Transverse colon (tissue), 4 donors: ENCODE measurements around the gene TUFT1. TPM values are rescaled to one million over a fixed set of nuclear protein-coding genes. Genes with fewer than 3 reads are reported as not detected.
A peak's percentile ranks its signal among the peaks of the same experiment; 100 is the strongest.

Experiments used
- DNase-seq: peaks from one replicate; pipeline ENCODE4 v3.0.0-alpha.2; 2019
- H3K27ac ChIP-seq, 4 donors: fragments of 200-600 bp; sonication (generic); 2 replicates each; pipeline ENCODE4 v1.5.1; 2016 to 2018; ENCODE audit warnings: inconsistent platforms in 4 of 4
- H3K27me3 ChIP-seq: fragments of 200-600 bp; sonication (generic); 2 replicates; pipeline ENCODE4 v1.5.1; 2017; ENCODE audit warnings: inconsistent platforms
- H3K36me3 ChIP-seq, 4 donors: fragments of 200-600 bp; sonication (generic); 2 replicates each; pipeline ENCODE4 v1.5.1; 2017 to 2019; ENCODE audit warnings: inconsistent platforms in 4 of 4
- H3K4me1 ChIP-seq, 4 donors: fragments of 200-600 bp; sonication (generic); 2 replicates each; pipeline ENCODE4 v1.5.1; 2017 to 2020; ENCODE audit warnings: inconsistent platforms in 4 of 4
- H3K4me3 ChIP-seq, 4 donors: fragments of 200-600 bp; sonication (generic); 1 replicate in 1 of 4; 2 replicates in 3 of 4; pipeline versions ENCODE4 v1.5.1 to v1.6.1; 2017 to 2019; ENCODE audit warnings: inconsistent platforms in 4 of 4
- H3K9me3 ChIP-seq, 2 donors: fragments of 200-600 bp; sonication (generic); 2 replicates each; pipeline ENCODE4 v1.5.1; 2017 to 2019; ENCODE audit warnings: inconsistent platforms in 2 of 2
- EP300 ChIP-seq: sonication (generic); formaldehyde crosslinking; IDR thresholded peaks from one replicate; pipeline ENCODE4 v1.6.1; 2017; ENCODE audit warnings: antibody characterized with exemption, low read depth
- POLR2A ChIP-seq: fragments of 450-650 bp; IDR thresholded peaks from one replicate; pipeline ENCODE4 v1.6.1; 2016; ENCODE audit warnings: antibody characterized with exemption, mild to moderate bottlenecking, moderate library complexity
- POLR2AphosphoS5 ChIP-seq, 3 donors: sonication (generic); formaldehyde crosslinking; IDR thresholded peaks; one replicate each; pipeline ENCODE4 v1.6.1; 2016; ENCODE audit warnings: antibody characterized with exemption in 3 of 3
- WGBS, 2 donors: methylation state at CpG; one replicate each; pipeline ENCODE4 v1.1.5; 2018; ENCODE audit warnings: low coverage in 1 of 2; 5-methylcytosine and 5-hydroxymethylcytosine counted together
- in situ Hi-C, 4 donors: fragments of 200-750 bp; cut with MboI; loops; one replicate each; pipeline versions ENCODE4 v1.15.0 to v1.15.1; 2017; ENCODE audit warnings: low sequenced_read_pairs in 3 of 4, low pct_ligation_motif_present in 1 of 4, low pct_unique_long_range_greater_than_20kb in 1 of 4
- intact Hi-C: fragments of 100-400 bp; cut with DNase I; formaldehyde crosslinking; loops from one replicate; pipeline ENCODE4 v1.15.1; 2023; ENCODE audit warnings: low total_unique reads
- total RNA-seq, 4 donors: library from RNA; depleted of rRNA; stranded (reverse); fragments of >200 nt; gene quantifications; one replicate each; pipeline ENCODE4 v1.1.0, GENCODE V29; 2016
- TF ChIP-seq, protein P1 (sequence below), 5 experiments: fragments of 200-600 bp in 3 of 5; fragments of 450-650 bp in 2 of 5; sonication (generic) in 3 of 5; IDR thresholded peaks; 1 replicate in 2 of 5; 2 replicates in 3 of 5; pipeline ENCODE4 v1.5.1; 2016 to 2017; ENCODE audit warnings: antibody characterized with exemption in 5 of 5, inconsistent platforms in 3 of 5, mild to moderate bottlenecking in 2 of 5, moderate library complexity in 1 of 5

Gene TUFT1
- total RNA-seq, 4 donors from 2014 or later = 22.8 to 65.5 (median 30.8) TPM

DNA sequence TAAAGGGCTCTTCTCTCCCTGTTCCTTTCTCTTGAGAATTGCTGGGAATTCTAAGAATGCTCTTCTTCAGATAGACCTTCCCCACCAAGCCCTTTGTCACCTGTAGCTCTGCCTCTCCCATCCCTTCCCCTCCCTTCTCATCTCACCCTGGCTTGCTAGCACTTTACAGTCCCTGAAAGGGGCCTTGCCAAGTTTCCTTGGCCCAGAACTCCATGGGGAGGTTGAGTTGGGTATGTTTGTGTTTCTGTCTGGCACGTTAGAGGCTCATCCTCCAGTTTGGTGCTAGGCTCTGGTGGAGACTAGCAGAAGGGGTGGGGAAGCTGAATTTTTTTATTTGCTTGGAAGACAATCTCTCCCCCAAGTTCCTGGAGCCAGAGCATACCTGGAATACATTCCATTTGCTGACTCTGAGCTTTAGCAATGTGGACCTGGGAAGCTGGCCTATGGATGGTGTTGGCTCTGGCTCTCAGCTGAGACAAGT lies 24.0 kb upstream of the TUFT1 start:
- 39% methylated on average over 1 of the region's 1 CpG; no CpG with 5 or more reads in 1 of the 2 donors for WGBS, 2 donors
- peak overlapping the region in 2 of 4 donors; percentile 31 to 90 for H3K27ac ChIP-seq
- H3K9me3 ChIP-seq = no peaks in the 10 kb centered on the region
- peaks cover 7 to 35% (median 19%) of the 10 kb centered on the region in 4 donors for H3K4me1 ChIP-seq
- no peak for TF ChIP-seq POLR2AphosphoS5 (IDR thresholded peaks at IDR 0.05)
- no peak for TF ChIP-seq EP300
- TF ChIP-seq, protein P1, sequence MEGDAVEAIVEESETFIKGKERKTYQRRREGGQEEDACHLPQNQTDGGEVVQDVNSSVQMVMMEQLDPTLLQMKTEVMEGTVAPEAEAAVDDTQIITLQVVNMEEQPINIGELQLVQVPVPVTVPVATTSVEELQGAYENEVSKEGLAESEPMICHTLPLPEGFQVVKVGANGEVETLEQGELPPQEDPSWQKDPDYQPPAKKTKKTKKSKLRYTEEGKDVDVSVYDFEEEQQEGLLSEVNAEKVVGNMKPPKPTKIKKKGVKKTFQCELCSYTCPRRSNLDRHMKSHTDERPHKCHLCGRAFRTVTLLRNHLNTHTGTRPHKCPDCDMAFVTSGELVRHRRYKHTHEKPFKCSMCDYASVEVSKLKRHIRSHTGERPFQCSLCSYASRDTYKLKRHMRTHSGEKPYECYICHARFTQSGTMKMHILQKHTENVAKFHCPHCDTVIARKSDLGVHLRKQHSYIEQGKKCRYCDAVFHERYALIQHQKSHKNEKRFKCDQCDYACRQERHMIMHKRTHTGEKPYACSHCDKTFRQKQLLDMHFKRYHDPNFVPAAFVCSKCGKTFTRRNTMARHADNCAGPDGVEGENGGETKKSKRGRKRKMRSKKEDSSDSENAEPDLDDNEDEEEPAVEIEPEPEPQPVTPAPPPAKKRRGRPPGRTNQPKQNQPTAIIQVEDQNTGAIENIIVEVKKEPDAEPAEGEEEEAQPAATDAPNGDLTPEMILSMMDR (IDR thresholded peaks at IDR 0.05) = no peak
- no peak for TF ChIP-seq POLR2A
- H3K4me3 ChIP-seq = no peak overlapping the region
- peaks cover 0 to 8% (median 3%) of the 10 kb centered on the region in 4 donors for H3K36me3 ChIP-seq
- DNase-seq = no peak
- intact Hi-C loops (no loop called here), in situ Hi-C loops (no loop called here)
- H3K27me3 ChIP-seq = no peaks in the 10 kb centered on the region

DNA sequence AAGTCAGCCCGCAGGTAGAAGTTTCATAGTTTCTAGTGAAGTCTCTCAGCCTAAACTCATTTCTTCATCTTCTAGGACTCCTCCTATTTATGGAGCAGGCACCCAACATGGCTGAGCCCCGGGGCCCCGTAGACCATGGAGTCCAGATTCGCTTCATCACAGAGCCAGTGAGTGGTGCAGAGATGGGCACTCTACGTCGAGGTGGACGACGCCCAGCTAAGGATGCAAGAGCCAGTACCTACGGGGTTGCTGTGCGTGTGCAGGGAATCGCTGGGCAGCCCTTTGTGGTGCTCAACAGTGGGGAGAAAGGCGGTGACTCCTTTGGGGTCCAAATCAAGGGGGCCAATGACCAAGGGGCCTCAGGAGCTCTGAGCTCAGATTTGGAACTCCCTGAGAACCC lies 21.7 kb upstream of the TUFT1 start:
- WGBS, 2 donors = 90 to 100% methylated on average over 3 to 12 of the region's 12 CpGs
- in situ Hi-C loops = no loop called here
- H3K36me3 ChIP-seq = peaks cover 0 to 8% (median 3%) of the 10 kb centered on the region in 4 donors

DNA sequence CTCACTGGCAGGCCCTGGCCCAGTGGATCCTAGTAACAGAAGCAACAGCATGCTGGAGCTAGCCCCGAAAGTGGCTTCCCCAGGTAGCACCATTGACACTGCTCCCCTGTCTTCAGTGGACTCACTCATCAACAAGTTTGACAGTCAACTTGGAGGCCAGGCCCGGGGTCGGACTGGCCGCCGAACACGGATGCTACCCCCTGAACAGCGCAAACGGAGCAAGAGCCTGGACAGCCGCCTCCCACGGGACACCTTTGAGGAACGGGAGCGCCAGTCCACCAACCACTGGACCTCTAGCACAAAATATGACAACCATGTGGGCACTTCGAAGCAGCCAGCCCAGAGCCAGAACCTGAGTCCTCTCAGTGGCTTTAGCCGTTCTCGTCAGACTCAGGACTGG lies 21.2 kb upstream of the TUFT1 start:
- no peak overlapping the region for H3K27ac ChIP-seq
- WGBS, 2 donors = 97% methylated on average over 14 of the region's 15 CpGs; no CpG with 5 or more reads in 1 of the 2 donors
- H3K4me1 ChIP-seq = peaks cover 0 to 22% (median 10%) of the 10 kb centered on the region in 4 donors
- H3K4me3 ChIP-seq = no peak overlapping the region
- DNase-seq = no peak
- peaks cover 0 to 12% (median 3%) of the 10 kb centered on the region in 4 donors for H3K36me3 ChIP-seq
- no peaks in the 10 kb centered on the region for H3K9me3 ChIP-seq
- intact Hi-C loops (no loop called here), in situ Hi-C loops (no loop called here)
- TF ChIP-seq EP300 (no peak), POLR2AphosphoS5 (IDR thresholded peaks at IDR 0.05) (no peak), POLR2A (no peak)
- TF ChIP-seq, protein P1 (IDR thresholded peaks at IDR 0.05) = no peak
- no peaks in the 10 kb centered on the region for H3K27me3 ChIP-seq

More for the DNA sequence above, 21.7 kb upstream of the TUFT1 start:
- no peak overlapping the region for H3K4me3 ChIP-seq
- H3K9me3 ChIP-seq = no peaks in the 10 kb centered on the region
- intact Hi-C loops = no loop called here
- H3K4me1 ChIP-seq = peaks cover 0 to 22% (median 10%) of the 10 kb centered on the region in 4 donors
- no peak overlapping the region for H3K27ac ChIP-seq
- DNase-seq = no peak
- TF ChIP-seq POLR2A (no peak), EP300 (no peak), POLR2AphosphoS5 (IDR thresholded peaks at IDR 0.05) (no peak)
- TF ChIP-seq, protein P1 (IDR thresholded peaks at IDR 0.05) = no peak
- no peaks in the 10 kb centered on the region for H3K27me3 ChIP-seq

DNA sequence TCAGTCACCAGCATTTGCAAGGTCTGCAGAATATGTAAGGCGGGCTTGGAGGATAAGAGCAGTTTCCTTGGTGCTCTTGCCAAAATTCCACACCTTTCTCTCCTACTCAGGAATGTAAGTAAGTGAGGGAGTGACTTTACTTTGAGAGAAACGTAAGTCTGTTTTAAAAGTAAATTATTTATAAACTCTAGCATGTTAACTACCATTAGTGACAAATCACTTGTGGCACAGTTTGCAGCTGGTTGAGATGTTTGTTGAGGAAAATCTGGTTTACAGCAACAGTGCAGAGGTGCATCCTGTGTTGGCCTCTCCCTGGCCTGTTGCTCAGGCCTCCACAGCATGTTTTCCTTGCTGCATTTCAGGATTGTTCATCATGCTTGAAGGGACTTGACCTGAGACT lies 20.4 kb upstream of the TUFT1 start:
- DNase-seq = no peak
- 79 to 89% methylated on average over 2 of the region's 2 CpGs for WGBS, 2 donors
- no peak overlapping the region for H3K27ac ChIP-seq

More for the DNA sequence above, 20.4 kb upstream of the TUFT1 start:
- peaks cover 0 to 18% (median 6%) of the 10 kb centered on the region in 4 donors for H3K4me1 ChIP-seq
- in situ Hi-C loops (no loop called here), intact Hi-C loops (no loop called here)
- H3K4me3 ChIP-seq = no peak overlapping the region
- H3K27me3 ChIP-seq = no peaks in the 10 kb centered on the region
- TF ChIP-seq EP300 (no peak), POLR2AphosphoS5 (IDR thresholded peaks at IDR 0.05) (no peak), POLR2A (no peak)
- TF ChIP-seq, protein P1 (IDR thresholded peaks at IDR 0.05) = no peak
- no peaks in the 10 kb centered on the region for H3K9me3 ChIP-seq
- peaks cover 0 to 19% (median 4%) of the 10 kb centered on the region in 4 donors for H3K36me3 ChIP-seq
